Activated naive CD4-positive, alpha-beta T cell (primary cell): ENCODE measurements around the gene MDFI.

Source experiments
- DNase-seq, 4 experiments: peaks; one replicate each; lab custom pipeline; 2025; lab: John Stamatoyannopoulos, UW

The MDFI gene, protein sequence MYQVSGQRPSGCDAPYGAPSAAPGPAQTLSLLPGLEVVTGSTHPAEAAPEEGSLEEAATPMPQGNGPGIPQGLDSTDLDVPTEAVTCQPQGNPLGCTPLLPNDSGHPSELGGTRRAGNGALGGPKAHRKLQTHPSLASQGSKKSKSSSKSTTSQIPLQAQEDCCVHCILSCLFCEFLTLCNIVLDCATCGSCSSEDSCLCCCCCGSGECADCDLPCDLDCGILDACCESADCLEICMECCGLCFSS

DNA sequence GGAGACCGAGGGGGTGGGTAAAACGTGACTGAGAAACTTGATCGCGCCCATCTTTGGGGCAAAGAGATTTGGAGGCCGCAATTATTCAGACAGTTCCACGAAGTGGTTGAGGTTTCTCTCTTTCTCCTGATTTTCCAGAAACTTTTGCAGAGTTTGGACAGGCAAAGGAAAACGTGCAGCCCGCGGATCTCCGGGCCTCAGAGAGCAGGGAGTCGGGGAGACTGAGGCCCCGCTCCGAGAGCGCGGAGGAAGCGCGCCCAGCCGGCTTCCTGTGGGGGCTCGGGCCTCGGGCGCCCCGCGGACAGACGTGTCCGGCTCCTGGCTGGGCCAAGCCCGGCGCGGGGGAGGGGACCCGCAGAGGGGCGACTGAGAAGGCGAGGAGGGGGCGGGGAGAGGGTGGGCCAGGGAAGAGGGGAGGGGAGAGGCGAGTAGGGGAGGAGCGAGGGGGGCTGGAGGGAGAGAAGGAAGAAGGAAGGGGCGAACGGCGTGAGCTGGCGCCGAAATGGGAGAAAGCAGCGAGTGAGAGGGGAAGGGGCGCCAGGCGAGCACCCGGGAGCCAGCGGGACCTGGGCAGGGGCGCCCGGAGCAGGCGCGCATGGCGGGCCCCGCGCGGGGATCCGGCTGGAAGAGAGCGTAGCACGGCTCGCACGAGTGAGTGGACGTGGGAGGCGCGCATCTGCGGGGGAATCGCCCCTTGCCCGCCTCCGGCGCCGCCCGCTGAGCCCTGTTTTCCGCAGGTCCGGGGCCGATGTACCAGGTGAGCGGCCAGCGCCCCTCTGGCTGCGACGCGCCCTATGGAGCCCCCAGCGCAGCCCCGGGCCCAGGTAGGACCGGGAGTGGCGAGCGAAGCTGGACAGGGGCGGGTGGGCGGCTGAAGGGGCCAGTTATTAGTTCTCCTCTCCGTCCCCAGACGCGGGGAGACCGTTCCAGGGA is at the start of gene MDFI:
MDFI (plus strand) TSS at position 467 of the 933 bp plus-strand sequence; CDS start at position 749, 282 bp downstream.
- DNase-seq: no peak

DNA sequence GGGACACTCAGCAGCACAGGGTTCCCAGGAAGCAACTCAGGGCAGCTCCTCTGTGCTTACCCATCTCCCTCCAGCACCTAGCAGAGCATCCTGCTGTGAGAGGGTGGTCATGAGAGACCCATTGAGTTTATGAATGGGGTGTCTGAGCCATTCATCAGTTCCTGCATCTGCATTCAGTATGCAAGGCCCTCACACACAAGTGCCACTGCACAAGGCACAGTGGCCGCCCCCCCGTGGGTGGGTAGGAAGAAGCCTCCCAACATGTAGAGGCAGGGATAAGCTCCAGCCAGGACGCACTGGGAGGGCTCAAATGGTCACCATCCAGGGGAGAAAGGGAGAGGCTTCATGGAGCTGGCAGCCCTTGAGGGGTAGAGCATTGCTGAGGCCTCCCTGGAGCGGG is 49.0 kb upstream of the MDFI start:
- DNase-seq: no peak

- no peak for DNase-seq
Measured at GRCh38 chr6:41589636-41590622, 48.3 kb upstream of the MDFI start.

DNA sequence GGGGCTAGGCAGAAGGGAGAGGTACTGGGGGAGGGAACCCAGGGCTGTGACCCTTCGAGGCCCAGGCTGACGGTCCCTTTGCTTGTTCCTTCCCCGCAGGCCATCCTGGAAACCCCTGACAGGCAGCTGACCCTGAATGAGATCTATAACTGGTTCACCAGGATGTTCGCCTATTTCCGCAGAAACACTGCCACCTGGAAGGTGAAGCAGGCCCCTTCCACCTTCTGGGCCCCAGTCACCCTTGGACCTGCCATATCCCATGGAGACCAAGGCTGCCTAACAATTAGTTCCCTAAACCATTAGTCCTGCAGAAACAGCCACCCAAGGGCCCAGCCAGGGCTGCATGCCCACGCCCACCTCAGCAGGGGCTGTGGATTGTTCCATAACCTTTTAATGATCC is 47.1 kb upstream of the MDFI start:
- no peak for DNase-seq

DNA sequence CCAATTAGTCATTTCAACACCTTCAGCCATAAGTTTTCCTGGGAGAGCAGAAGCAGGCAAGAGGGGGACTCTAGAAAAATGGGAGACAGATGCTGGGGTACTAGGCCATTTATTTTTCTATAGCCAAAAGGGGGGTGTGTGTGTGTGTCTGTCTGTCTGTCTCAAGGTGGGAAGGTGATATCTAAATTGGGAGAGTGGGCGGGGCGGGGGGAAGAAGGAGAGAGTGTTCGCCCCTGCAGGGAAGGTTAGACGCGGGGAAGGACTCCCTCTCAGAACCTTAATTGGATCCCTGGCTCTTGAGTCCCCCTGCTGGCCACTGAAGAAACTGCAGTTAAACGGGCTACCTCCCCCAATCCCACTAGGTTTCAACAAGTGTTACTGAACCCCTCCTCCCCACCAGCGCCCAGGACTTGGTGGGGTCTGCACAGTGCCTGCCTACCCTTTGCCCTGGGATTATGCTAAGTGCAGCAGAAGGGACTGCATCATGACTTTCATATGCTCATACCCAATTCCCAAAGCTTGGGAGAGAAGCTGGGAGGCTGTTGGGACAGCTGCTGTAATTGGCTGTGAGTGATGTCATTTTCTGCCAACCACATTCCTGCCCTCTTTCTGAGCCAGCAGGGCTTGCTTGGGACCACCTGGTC is 46.3 kb upstream of the MDFI start:
- peak; percentile 57 to 76 (median 66) for DNase-seq

- no peak for DNase-seq
Measured at GRCh38 chr6:41593406-41593805, 44.9 kb upstream of the MDFI start.

GRCh38 chr6:41593839-41594238 is 44.4 kb upstream of the MDFI start:
- DNase-seq: no peak

DNA sequence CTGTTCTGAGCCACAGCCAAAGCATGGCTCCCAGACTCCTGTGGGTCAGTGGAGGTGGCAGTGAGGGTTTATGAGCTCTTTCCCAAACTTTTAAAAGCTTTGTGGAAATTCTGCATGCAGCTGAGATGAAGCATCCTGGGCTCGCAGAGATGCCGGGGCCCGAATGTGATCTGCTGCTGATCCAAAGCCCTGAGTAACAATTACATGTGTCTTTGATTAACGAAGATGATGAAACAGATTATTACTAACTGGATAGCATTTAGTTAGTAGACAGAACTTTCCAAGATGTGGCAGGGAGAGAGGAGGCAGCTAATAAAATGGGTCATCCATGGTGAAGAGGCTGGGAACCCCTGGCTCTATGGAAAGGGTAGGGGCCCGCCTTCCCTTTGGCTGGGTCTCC is 43.9 kb upstream of the MDFI start:
- no peak for DNase-seq

- DNase-seq: no peak
Measured at GRCh38 chr6:41594766-41595165, 43.5 kb upstream of the MDFI start.

GRCh38 chr6:41595166-41595565 is 43.1 kb upstream of the MDFI start:
- no peak for DNase-seq

- DNase-seq: no peak
Measured at GRCh38 chr6:41596096-41596685, 42.1 kb upstream of the MDFI start.

- DNase-seq: no peak
Measured at GRCh38 chr6:41596807-41597206, 41.5 kb upstream of the MDFI start.

DNA sequence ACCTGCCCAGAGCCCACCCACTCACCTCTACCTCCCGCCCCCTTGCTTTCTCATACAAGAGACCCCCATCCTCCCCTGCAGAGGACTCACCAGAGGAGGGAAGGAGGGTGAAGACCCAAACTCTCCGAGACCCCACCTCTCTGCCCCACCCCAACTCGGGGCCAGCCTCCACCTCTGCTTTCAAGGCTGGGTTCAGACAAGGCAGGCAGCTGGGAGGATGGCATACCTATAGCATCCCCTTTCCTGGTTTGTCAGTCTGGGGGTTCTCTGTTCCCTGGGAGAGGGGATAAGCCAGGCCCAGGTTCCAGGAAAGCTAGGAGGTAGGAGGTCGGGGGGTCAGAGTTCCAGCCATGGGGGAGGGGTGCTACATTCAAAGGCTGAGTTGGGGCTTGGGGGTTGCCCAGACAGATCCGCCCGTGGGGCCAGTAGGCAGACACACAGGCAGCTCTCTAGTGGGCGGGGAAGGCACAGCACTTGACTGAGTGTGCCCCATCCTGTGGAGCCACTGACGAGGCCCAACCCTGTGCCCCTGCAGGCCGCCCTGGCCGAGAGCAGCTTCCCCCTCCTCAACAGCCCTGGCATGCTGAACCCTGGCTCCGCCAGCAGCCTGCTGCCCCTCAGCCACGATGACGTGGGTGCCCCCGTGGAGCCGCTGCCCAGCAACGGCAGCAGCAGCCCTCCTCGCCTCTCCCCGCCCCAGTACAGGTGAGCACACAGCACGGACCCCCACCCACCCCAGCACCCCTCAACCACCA is 40.8 kb upstream of the MDFI start:
- no peak for DNase-seq

- DNase-seq: no peak
Measured at GRCh38 chr6:41598670-41599014, 39.6 kb upstream of the MDFI start.

DNA sequence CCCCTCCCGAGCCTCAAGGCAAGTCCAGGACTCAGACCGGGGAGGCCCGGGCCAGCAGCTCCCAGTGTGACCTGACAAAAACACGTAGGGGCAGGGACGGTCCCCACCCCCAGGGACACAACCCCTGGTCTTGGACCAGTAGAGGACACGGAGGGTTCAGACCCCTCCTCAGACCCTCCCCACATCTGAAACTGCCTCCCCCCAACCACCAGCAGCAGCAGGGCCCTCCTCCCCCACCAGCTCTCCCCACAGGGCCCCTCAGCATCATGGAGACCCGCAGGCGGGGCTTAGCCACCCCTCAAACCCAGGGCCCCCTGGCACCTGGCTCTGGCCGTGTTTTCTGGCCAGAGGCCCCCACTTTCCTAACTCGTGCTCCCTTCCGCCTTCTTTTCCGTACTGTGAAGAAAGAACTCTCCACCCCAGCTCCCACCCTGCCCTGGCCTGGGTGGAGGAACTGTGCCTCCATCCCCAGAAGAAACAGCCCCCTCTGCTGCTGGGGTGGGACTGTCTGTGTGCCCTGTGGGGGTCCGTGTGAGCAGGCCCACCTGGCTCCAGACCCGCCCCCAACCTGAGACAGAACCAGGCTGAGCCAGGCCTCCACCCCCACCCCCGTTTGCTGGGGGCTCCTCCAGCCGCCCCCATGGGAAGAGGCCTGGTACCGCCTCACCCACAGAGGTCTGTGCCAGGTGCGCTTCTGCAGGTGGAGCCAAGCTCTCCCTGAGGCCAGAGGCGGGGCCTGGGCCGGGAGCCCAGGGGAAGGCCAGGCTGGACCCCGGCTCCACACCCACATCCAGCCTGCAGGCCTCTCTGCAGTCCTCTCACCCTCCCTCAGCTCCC is 39.0 kb upstream of the MDFI start:
- DNase-seq: no peak

DNA sequence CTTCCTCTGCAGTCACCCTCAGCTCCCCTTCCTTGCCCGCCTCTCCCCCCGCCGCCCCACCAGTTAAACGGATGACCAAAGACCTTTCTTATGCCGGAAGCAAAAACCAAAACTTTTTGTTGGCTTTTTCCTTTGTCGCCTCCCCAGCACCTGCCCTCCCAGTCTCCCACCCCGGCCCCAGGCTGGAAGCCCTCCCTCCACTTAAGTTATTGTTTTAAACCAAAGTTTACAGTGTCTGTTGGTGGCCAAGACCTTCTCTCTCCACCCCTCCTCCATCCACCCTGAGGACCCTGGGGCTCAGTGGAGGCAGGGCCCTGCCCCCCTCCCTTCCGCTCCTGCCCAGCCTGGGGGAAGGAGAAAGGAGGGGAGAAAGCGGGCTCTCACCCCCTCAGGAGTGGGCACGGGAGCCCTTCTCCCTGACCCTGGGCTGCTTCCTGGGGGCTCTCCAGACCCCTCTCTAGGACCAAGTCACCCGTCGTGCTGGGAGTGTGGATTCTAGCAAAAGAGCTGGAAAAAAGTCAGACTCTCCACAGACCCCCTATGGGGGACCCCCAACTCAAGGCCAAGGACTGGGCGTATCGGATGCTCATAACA is 38.3 kb upstream of the MDFI start:
- no peak for DNase-seq

GRCh38 chr6:41600499-41601247 is 37.6 kb upstream of the MDFI start:
- DNase-seq: no peak

DNA sequence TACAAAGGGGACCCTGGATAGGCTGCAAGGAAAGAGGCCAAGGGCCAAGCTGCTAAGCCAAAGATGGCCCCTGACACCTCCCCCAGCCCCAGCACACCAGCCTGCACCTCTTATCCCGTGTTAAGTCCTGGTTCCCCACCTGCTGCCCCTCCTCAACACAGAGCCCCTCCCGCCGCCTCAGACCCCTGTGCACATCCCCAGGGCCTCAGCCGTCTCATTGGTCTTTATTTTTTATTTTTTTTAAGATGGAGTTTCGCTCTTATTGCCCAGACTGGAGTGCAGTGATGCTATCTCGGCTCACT is 37.1 kb upstream of the MDFI start:
- DNase-seq: no peak

DNA sequence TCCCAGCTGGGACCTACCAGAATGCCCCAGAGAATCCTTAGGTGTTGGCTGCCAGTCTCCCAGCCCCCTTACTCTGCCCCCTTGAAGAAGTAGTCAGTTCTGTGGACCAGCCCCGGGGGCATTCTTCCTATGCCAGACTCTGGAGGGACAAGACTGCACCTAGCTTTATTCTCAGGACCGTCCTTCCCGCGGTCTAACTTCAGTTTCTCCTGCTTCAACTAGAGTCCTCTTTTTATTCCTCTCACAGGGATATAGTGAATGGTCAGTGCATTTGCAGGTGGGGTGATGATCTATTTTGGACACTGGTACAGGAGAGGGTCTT is 35.9 kb upstream of the MDFI start:
- no peak for DNase-seq
